B cell (primary cell): ENCODE data around the gene AAK1. TPM values are rescaled to one million over a fixed set of nuclear protein-coding genes. Genes with fewer than 3 reads are reported as not detected.
"Not testable (repeated sequence)": the region's sequence is repeated elsewhere in the genome, so short reads cannot be mapped to it uniquely, and the experiment has no call there.

ENCODE experiments used
- ATAC-seq: fragments of 200-7000 bp; cut with Tn5 transposase; one replicate; pipeline ENCODE4 v1.10.0; 2021; ENCODE audit warnings: low read depth, mild to moderate bottlenecking, moderate number of reproducible peaks, moderate library complexity
- CTCF ChIA-PET: fragments of 350-600 bp; sonication (Branson Sonifier 250); formaldehyde crosslinking; loops from one replicate; lab custom pipeline; 2021; ENCODE audit warnings: antibody characterized with exemption, inconsistent platforms; lab: Charles Lee
- POLR2A ChIA-PET: fragments of 350-600 bp; sonication (Branson Sonifier 250); formaldehyde crosslinking; loops from one replicate; lab custom pipeline; 2021; ENCODE audit warnings: antibody characterized with exemption; lab: Charles Lee
- DNase-seq: peaks from one replicate; pipeline ENCODE4 v3.0.0; 2013
- H2AFZ ChIP-seq: 2 replicates; pipeline ENCODE4 v1.6.1; 2012; ENCODE audit warnings: mild to moderate bottlenecking, low read depth, low read length; ENCODE audit not compliant: insufficient read depth, poor library complexity, severe bottlenecking
- H3K27ac ChIP-seq, 2 donors: 1 replicate in 1 of 2; 2 replicates in 1 of 2; pipeline ENCODE4 v1.5.1; 2012 to 2013; ENCODE audit warnings: low read length in 2 of 2, mild to moderate bottlenecking in 2 of 2, moderate library complexity in 1 of 2
- H3K27me3 ChIP-seq, 4 experiments: fragments of 200-600 bp in 1 of 4; sonication (generic) in 1 of 4; replicated peaks in 1 of 4; 1 replicate in 2 of 4; 2 replicates in 2 of 4; pipeline versions ENCODE4 v1.6.1 to v1.7.0; 2013 to 2016; ENCODE audit warnings: low read length in 3 of 4, mild to moderate bottlenecking in 2 of 4, mixed read lengths in 1 of 4, moderate library complexity in 1 of 4; ENCODE audit not compliant: insufficient read depth in 4 of 4, control insufficient read depth in 3 of 4; ENCODE audit errors: control extremely low read depth in 1 of 4
- H3K36me3 ChIP-seq, 2 experiments: replicated peaks in 1 of 2; 1 replicate in 1 of 2; 2 replicates in 1 of 2; pipeline versions ENCODE4 v1.6.1 to v1.7.1; 2013; ENCODE audit warnings: low read length in 1 of 2; ENCODE audit not compliant: insufficient read depth in 2 of 2, control insufficient read depth in 1 of 2; ENCODE audit errors: control extremely low read depth in 1 of 2, extremely low read depth in 1 of 2
- H3K4me1 ChIP-seq, 2 donors: fragments of 200-600 bp in 1 of 2; sonication (generic) in 1 of 2; 1 replicate in 1 of 2; 2 replicates in 1 of 2; pipeline versions ENCODE4 v1.5.1 to v1.6.1; 2013 to 2017; ENCODE audit warnings: low read length in 2 of 2; ENCODE audit not compliant: control insufficient read depth in 2 of 2, insufficient read depth in 2 of 2
- H3K4me2 ChIP-seq: replicated peaks from 2 replicates; pipeline ENCODE3; 2012; ENCODE audit warnings: mild to moderate bottlenecking, low read depth, low read length; ENCODE audit not compliant: poor library complexity, severe bottlenecking
- H3K4me3 ChIP-seq, 5 experiments: fragments of 200-600 bp in 1 of 5; sonication (generic) in 1 of 5; 1 replicate in 3 of 5; 2 replicates in 2 of 5; pipeline versions ENCODE4 v1.5.1 to v1.7.0; 2011 to 2016; ENCODE audit warnings: low read length in 4 of 5, mild to moderate bottlenecking in 4 of 5, low read depth in 2 of 5, control low read depth in 1 of 5, moderate library complexity in 1 of 5; ENCODE audit not compliant: insufficient read depth in 1 of 5; ENCODE audit errors: control extremely low read depth in 1 of 5, extremely low read depth in 1 of 5
- H3K79me2 ChIP-seq: fragments of 200-600 bp; sonication (generic); one replicate; pipeline ENCODE4 v1.6.0; 2016; ENCODE audit warnings: low read length; ENCODE audit not compliant: control insufficient read depth, insufficient read depth
- H3K9ac ChIP-seq: fragments of 200-600 bp; sonication (generic); 2 replicates; pipeline ENCODE4 v1.6.1; 2017; ENCODE audit warnings: mild to moderate bottlenecking, low read length, moderate library complexity
- H3K9me3 ChIP-seq, 3 donors: one replicate each; pipeline versions ENCODE4 v1.6.1 to v1.7.1; 2013; ENCODE audit warnings: low read length in 2 of 3; ENCODE audit not compliant: control insufficient read depth in 2 of 3, insufficient read depth in 1 of 3; ENCODE audit errors: control extremely low read depth in 1 of 3
- H4K20me1 ChIP-seq: 2 replicates; pipeline ENCODE4 v1.6.0; 2012; ENCODE audit warnings: mild to moderate bottlenecking, low read length; ENCODE audit not compliant: insufficient read depth, control insufficient read depth, poor library complexity, severe bottlenecking
- H3K27ac Mint-ChIP-seq: one replicate; pipeline ENCODE4 v1.8.0; 2021; ENCODE audit warnings: mixed read lengths
- H3K27me3 Mint-ChIP-seq: one replicate; pipeline ENCODE4 v1.8.0; 2021; ENCODE audit warnings: mixed read lengths
- H3K4me1 Mint-ChIP-seq: one replicate; pipeline ENCODE4 v1.8.0; 2021; ENCODE audit warnings: mixed read lengths
- H3K4me3 Mint-ChIP-seq: one replicate; pipeline ENCODE4 v1.8.0; 2021; ENCODE audit warnings: mixed read lengths
- H3K9me3 Mint-ChIP-seq: one replicate; pipeline ENCODE4 v1.8.0; 2022; ENCODE audit warnings: mixed read lengths; ENCODE audit not compliant: insufficient read depth
- EZH2 ChIP-seq: IDR thresholded peaks from 2 replicates; pipeline ENCODE4 v1.6.1; 2012; ENCODE audit warnings: borderline replicate concordance, low read depth, mild to moderate bottlenecking, moderate library complexity, low read length; ENCODE audit not compliant: insufficient read depth, poor library complexity, severe bottlenecking
- WGBS: methylation state at CpG from one replicate; pipeline ENCODE4 v1.1.5; 2013; ENCODE audit warnings: missing lambda C conversion rate; ENCODE audit not compliant: insufficient coverage; 5-methylcytosine and 5-hydroxymethylcytosine counted together
- intact Hi-C: fragments of 100-400 bp; cut with micrococcal nuclease; formaldehyde crosslinking; loops from one replicate; pipeline ENCODE4 v1.10.0; 2022
- polyA plus RNA-seq: library from polyadenylated mRNA; depleted of rRNA; stranded (reverse); fragments of >200 nt; gene quantifications from 2 replicates; pipeline ENCODE4 v1.2.3, GENCODE V29; 2012
- total RNA-seq, 2 donors: library from RNA; stranded (reverse); fragments of 120-200 nt in 1 of 2; gene quantifications; 1 replicate in 1 of 2; 2 replicates in 1 of 2; pipeline versions ENCODE4 v1.2.3 to v1.2.4, GENCODE V29; 2013 to 2022
- TF ChIP-seq, protein P1 (sequence below): fragments of 200-600 bp; IDR thresholded peaks from one replicate; pipeline ENCODE4 v1.8.0; 2022; ENCODE audit warnings: antibody characterized with exemption, mild to moderate bottlenecking

AAK1 gene
- total and polyA plus RNA-seq, 2 donors (not counting 1 experiment from before 2014, with no cell fraction given), result 2.4 to 7.2 TPM

DNA sequence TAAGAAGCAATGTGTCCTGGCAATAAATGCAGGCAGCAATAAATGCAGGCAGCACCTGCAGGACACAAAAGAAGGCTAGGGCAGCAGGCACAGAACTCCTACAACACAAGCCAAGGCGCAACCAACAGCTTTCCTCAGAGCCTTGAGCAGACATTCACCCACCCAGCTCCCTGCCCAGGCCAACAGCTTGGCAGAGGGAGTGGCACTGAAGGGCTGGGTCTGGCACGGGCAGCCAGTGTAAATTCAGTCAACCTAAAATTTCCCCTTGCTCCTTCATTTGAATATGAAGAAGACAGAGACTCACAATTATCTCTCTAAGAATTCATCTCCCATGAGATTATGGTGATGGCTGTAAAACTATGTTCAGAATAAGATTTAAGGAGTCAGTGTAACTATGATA is 35.4 kb downstream of the AAK1 start:
- CTCF ChIA-PET, result no interaction called here
- intact Hi-C loops, result no loop called here
- H4K20me1 ChIP-seq, result no peaks in the 10 kb centered on the region
- ATAC-seq (no peak), DNase-seq (no peak)
- no peak overlapping the region for H3K9ac ChIP-seq
- H2AFZ ChIP-seq, result no peak overlapping the region
- Mint-ChIP-seq H3K4me3 (no peak overlapping the region), H3K4me1 (peaks cover 3% of the 10 kb centered on the region), H3K9me3 (no peaks in the 10 kb centered on the region), H3K27ac (no peak overlapping the region), H3K27me3 (peaks cover 28% of the 10 kb centered on the region)
- no peak overlapping the region for H3K4me3 ChIP-seq
- 100% methylated on average over 1 of the region's 2 CpGs for WGBS
- H3K27ac ChIP-seq, result no peak overlapping the region
- peaks cover 0 to 4% (median 0%) of the 10 kb centered on the region in 3 donors for H3K9me3 ChIP-seq
- peaks cover 0 to 4% of the 10 kb centered on the region in 2 donors for H3K4me1 ChIP-seq
- POLR2A ChIA-PET, result no interaction called here
- no peaks in the 10 kb centered on the region for H3K27me3 ChIP-seq
- TF ChIP-seq EZH2, result no peak
- TF ChIP-seq, protein P1, sequence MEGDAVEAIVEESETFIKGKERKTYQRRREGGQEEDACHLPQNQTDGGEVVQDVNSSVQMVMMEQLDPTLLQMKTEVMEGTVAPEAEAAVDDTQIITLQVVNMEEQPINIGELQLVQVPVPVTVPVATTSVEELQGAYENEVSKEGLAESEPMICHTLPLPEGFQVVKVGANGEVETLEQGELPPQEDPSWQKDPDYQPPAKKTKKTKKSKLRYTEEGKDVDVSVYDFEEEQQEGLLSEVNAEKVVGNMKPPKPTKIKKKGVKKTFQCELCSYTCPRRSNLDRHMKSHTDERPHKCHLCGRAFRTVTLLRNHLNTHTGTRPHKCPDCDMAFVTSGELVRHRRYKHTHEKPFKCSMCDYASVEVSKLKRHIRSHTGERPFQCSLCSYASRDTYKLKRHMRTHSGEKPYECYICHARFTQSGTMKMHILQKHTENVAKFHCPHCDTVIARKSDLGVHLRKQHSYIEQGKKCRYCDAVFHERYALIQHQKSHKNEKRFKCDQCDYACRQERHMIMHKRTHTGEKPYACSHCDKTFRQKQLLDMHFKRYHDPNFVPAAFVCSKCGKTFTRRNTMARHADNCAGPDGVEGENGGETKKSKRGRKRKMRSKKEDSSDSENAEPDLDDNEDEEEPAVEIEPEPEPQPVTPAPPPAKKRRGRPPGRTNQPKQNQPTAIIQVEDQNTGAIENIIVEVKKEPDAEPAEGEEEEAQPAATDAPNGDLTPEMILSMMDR, result no peak
- peaks cover 0 to 2% of the 10 kb centered on the region in 2 experiments for H3K36me3 ChIP-seq
- no peaks in the 10 kb centered on the region for H3K79me2 ChIP-seq
- H3K4me2 ChIP-seq, result no peak overlapping the region

DNA sequence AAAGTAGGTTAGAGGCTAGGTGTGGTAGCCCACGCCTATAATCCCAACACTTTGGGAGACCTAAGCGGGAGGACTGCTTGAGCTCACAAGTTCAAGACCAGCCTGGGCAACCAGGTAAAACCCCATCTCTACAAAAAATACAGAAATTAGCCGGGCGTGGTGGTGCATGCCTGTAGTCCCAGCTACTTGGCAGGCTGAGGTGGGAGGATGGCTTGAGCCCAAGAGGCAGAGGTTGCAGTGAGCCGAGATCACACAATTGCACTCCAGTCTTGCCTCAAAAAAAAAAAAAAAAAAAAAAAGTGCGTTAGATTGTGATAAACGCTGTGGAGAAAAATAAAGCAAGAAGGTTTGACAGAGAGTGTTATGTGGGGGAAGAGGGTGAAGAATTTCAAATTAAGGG is 36.8 kb downstream of the AAK1 start:
- H3K4me1 Mint-ChIP-seq, H3K27me3 ChIP-seq, H3K9me3 ChIP-seq, H3K4me3 Mint-ChIP-seq, H3K9ac ChIP-seq, H3K9me3 Mint-ChIP-seq, H3K27ac ChIP-seq, H3K27ac Mint-ChIP-seq, H3K79me2 ChIP-seq, H3K4me3 ChIP-seq, H3K4me1 ChIP-seq, H3K36me3 ChIP-seq, POLR2A ChIA-PET, CTCF ChIA-PET, DNase-seq, intact Hi-C loops, H3K4me2 ChIP-seq, H2AFZ ChIP-seq, ATAC-seq, H4K20me1 ChIP-seq: not testable (repeated sequence)
- H3K27me3 Mint-ChIP-seq, result peaks cover 31% of the 10 kb centered on the region
- WGBS, result 100% methylated on average over 1 of the region's 7 CpGs
